Stomach (tissue), 9 donors: ENCODE measurements around the gene GALK2. TPM values are rescaled to one million over a fixed set of nuclear protein-coding genes. Genes with fewer than 3 reads are reported as not detected.

Source experiments
- DNase-seq, 2 donors: peaks; one replicate each; pipeline versions ENCODE4 v3.0.0 to v3.0.0-alpha.2; 2013 to 2019
- H3K27ac ChIP-seq, 5 donors: fragments of 200-600 bp in 4 of 5; sonication (generic) in 4 of 5; one replicate each; pipeline ENCODE4 v1.5.1; 2013 to 2019; ENCODE audit warnings: mild to moderate bottlenecking in 1 of 5, moderate library complexity in 1 of 5
- H3K27me3 ChIP-seq, 3 donors: fragments of 200-600 bp; sonication (generic); one replicate each; pipeline ENCODE4 v1.5.1; 2017 to 2019; ENCODE audit warnings: mixed run types in 1 of 3
- H3K36me3 ChIP-seq, 4 donors: fragments of 200-600 bp; sonication (generic); 1 replicate in 3 of 4; 2 replicates in 1 of 4; pipeline ENCODE4 v1.5.1; 2016 to 2019
- H3K4me1 ChIP-seq, 4 donors: fragments of 200-600 bp; sonication (generic); one replicate each; pipeline ENCODE4 v1.5.1; 2016 to 2019
- H3K4me3 ChIP-seq, 4 donors: fragments of 200-600 bp; sonication (generic) in 3 of 4; one replicate each; pipeline ENCODE4 v1.5.1; 2016 to 2019; ENCODE audit warnings: mild to moderate bottlenecking in 1 of 4
- H3K9me3 ChIP-seq, 4 donors: fragments of 200-600 bp; sonication (generic); one replicate each; pipeline ENCODE4 v1.5.1; 2016 to 2019
- CTCF ChIP-seq, 7 experiments: fragments of 450-650 bp in 4 of 7; fragments of 200-600 bp in 3 of 7; sonication (generic) in 3 of 7; IDR thresholded peaks; one replicate each; pipeline ENCODE4 v1.5.1; 2016 to 2019; ENCODE audit warnings: antibody characterized with exemption in 7 of 7, control low read depth in 2 of 7, mild to moderate bottlenecking in 1 of 7
- EP300 ChIP-seq: sonication (generic); formaldehyde crosslinking; IDR thresholded peaks from one replicate; pipeline ENCODE4 v1.6.1; 2017; ENCODE audit warnings: antibody characterized with exemption
- POLR2A ChIP-seq, 4 donors: fragments of 450-650 bp; IDR thresholded peaks; one replicate each; pipeline ENCODE4 v1.6.1; 2016; ENCODE audit warnings: antibody characterized with exemption in 4 of 4, control low read depth in 2 of 4, mild to moderate bottlenecking in 1 of 4, moderate library complexity in 1 of 4
- POLR2AphosphoS5 ChIP-seq, 3 donors: sonication (generic); formaldehyde crosslinking; IDR thresholded peaks; one replicate each; pipeline ENCODE4 v1.6.1; 2016; ENCODE audit warnings: antibody characterized with exemption in 3 of 3
- WGBS, 5 donors: extraction: QIAGEN DNeasy Blood & Tissue Kit in 3 of 5; methylation state at CpG; one replicate each; pipeline versions ENCODE4 v1.1.5 to v1.1.7; 2013 to 2018; 5-methylcytosine and 5-hydroxymethylcytosine counted together
- intact Hi-C: fragments of 100-400 bp; cut with DNase I; formaldehyde crosslinking; loops from one replicate; pipeline ENCODE4 v1.15.1; 2023; ENCODE audit warnings: low total_unique reads
- polyA plus RNA-seq, 3 donors: library from polyadenylated mRNA; stranded (reverse); fragments of 200-250 nt; gene quantifications; one replicate each; pipeline ENCODE4 v1.2.3, GENCODE V29; 2013
- total RNA-seq, 5 donors: library from RNA; depleted of rRNA; stranded (reverse); fragments of >200 nt; gene quantifications; one replicate each; pipeline versions ENCODE4 v1.1.0 to v1.2.3, GENCODE V29; 2014 to 2016
- donor health status: healthy with polysubstance abuse.
- donor health status: Bipolar disorder and iron deficiency.
- donor health status: healthy.

The GALK2 gene
- total and polyA plus RNA-seq, 8 donors: 9.6 to 149 (median 20.8) TPM

- intact Hi-C loops: no loop called here
Measured at GRCh38 chr15:49227602-49228001, 57.6 kb downstream of the GALK2 start.

GRCh38 chr15:49229922-49230321 is 59.9 kb downstream of the GALK2 start:
- H3K27me3 ChIP-seq: no peaks in the 10 kb centered on the region
- H3K4me1 ChIP-seq: no peaks in the 10 kb centered on the region
- no peak for DNase-seq
- WGBS, 5 donors: 93 to 97% (median 96%) methylated on average over 4 to 5 of the region's 5 CpGs
- intact Hi-C loops: no loop called here
- H3K9me3 ChIP-seq: peaks cover 0 to 7% (median 3%) of the 10 kb centered on the region in 4 donors
- H3K4me3 ChIP-seq: no peak overlapping the region
- H3K27ac ChIP-seq: no peak overlapping the region
- TF ChIP-seq POLR2A (IDR thresholded peaks at IDR 0.05): no peak
- no peak for TF ChIP-seq CTCF (IDR thresholded peaks at IDR 0.05)
- no peak for TF ChIP-seq POLR2AphosphoS5 (IDR thresholded peaks at IDR 0.05)
- TF ChIP-seq EP300: no peak
- peaks cover 0 to 29% (median 26%) of the 10 kb centered on the region in 4 donors for H3K36me3 ChIP-seq

More at GRCh38 chr15:49227602-49228001, 57.6 kb downstream of the GALK2 start:
- Histone ChIP-seq H3K4me3 (no peak overlapping the region), H3K4me1 (no peaks in the 10 kb centered on the region), H3K27me3 (no peaks in the 10 kb centered on the region), H3K9me3 (peaks cover 0 to 7% (median 3%) of the 10 kb centered on the region in 4 donors), H3K36me3 (peaks cover 0 to 29% (median 23%) of the 10 kb centered on the region in 4 donors), H3K27ac (no peak overlapping the region)
- DNase-seq: no peak
- no peak for TF ChIP-seq CTCF (IDR thresholded peaks at IDR 0.05)
- no peak for TF ChIP-seq POLR2AphosphoS5 (IDR thresholded peaks at IDR 0.05)
- TF ChIP-seq EP300: no peak
- no peak for TF ChIP-seq POLR2A (IDR thresholded peaks at IDR 0.05)

- WGBS, 5 donors: 79 to 93% (median 89%) methylated on average over 2 of the region's 2 CpGs
- H3K9me3 ChIP-seq: peaks cover 0 to 7% (median 3%) of the 10 kb centered on the region in 4 donors
- DNase-seq: no peak
- intact Hi-C loops: no loop called here
- no peak overlapping the region for H3K27ac ChIP-seq
- no peak for TF ChIP-seq CTCF (IDR thresholded peaks at IDR 0.05)
- TF ChIP-seq EP300: no peak
- TF ChIP-seq POLR2A (IDR thresholded peaks at IDR 0.05): no peak
- no peak for TF ChIP-seq POLR2AphosphoS5 (IDR thresholded peaks at IDR 0.05)
- H3K27me3 ChIP-seq: no peaks in the 10 kb centered on the region
- peaks cover 0 to 18% (median 9%) of the 10 kb centered on the region in 4 donors for H3K4me1 ChIP-seq
- H3K4me3 ChIP-seq: no peak overlapping the region
- H3K36me3 ChIP-seq: peaks cover 0 to 22% (median 16%) of the 10 kb centered on the region in 4 donors
Measured at GRCh38 chr15:49232236-49232806, 62.3 kb downstream of the GALK2 start.

- whole genome bisulfite sequencing, 5 donors: 43 to 57% (median 46%) methylated on average over 3 of the region's 3 CpGs
- DNase-seq: peak in 1 of 2 donors; percentile 89
- Histone ChIP-seq H3K27ac (peak overlapping the region in 2 of 5 donors; percentile 22 to 29), H3K36me3 (peaks cover 0 to 33% (median 21%) of the 10 kb centered on the region in 4 donors), H3K4me3 (no peak overlapping the region), H3K4me1 (peaks cover 0 to 43% (median 17%) of the 10 kb centered on the region in 4 donors), H3K27me3 (no peaks in the 10 kb centered on the region), H3K9me3 (no peaks in the 10 kb centered on the region)
- intact Hi-C loops: no loop called here
- TF ChIP-seq POLR2AphosphoS5 (IDR thresholded peaks at IDR 0.05): peak in 1 of 3 donors; percentile 16
- no peak for TF ChIP-seq EP300
- TF ChIP-seq CTCF (IDR thresholded peaks at IDR 0.05): peak in 5 of 7 experiments; percentile 44 to 66 (median 51)
Measured at GRCh38 chr15:49235446-49236124, 65.5 kb downstream of the GALK2 start.
